Retina (tissue), 1 donor: ENCODE data around the gene CEP131.

Experiments used
- DNase-seq: peaks from one replicate; pipeline ENCODE4 v3.0.0-alpha.2; 2016

The CEP131 gene

GRCh38 chr17:81251094-81251708 lies 28.4 kb upstream of the CEP131 start:
- DNase-seq = peak; percentile 33

DNA sequence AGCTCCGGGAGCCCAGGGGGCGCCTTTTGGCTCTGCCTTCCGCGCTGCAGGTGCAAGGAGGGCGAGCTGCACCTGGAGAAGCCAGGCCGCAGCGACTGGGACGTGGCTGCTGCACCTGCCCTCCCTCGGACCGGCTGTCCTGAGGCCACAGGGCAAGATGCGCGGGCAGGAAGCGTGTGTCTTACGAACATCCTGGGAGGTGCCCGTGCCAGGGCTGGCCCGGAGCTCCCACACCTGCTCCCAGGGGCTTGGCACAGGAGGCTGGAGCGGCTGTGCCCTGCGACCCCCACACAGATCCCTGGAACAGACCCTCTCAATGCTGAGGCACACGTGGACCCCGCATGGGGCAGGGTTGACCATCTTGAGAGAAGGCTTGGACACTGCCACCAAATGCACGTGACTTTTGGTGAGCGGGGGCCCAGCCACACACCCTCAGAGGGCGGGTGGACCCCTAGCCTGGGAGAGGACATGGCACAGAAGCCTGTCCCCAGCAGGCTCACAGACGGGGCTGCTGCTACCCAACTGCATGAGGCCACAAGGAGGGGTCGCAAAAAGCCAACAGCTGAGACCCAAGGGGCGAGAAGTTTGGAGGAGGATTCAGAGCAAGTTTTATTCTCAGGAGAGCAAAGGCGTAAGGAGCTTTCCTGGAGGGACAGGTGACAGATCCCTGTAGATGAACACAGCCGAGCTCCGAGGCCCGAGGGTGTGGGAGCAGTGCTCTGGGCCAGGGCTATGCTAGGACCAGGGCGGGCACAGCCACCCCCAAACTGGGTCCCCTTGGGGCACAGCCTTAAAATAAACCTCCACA lies 27.7 kb upstream of the CEP131 start:
- no peak for DNase-seq

GRCh38 chr17:81249223-81250040 lies 26.7 kb upstream of the CEP131 start:
- no peak for DNase-seq

DNA sequence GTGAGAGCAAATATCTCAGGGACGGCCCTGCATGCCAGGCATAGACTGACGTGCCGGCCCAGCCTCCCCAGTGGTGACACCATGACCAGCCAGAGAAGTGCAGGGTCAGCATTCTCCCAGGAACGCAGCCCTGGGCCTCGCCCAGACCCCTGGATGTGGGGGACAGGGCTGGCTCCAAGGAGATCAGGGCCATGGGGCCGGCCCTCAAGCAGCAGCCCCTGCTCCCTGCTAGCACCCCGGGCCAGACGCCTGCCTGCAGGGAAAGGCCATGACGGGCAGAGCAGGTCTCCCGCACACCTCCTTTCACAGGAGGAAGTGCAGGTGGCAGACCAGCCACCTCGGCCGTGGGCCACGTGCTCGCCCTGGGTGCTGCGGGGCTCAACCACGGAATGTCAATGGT lies 25.9 kb upstream of the CEP131 start:
- DNase-seq = no peak

DNA sequence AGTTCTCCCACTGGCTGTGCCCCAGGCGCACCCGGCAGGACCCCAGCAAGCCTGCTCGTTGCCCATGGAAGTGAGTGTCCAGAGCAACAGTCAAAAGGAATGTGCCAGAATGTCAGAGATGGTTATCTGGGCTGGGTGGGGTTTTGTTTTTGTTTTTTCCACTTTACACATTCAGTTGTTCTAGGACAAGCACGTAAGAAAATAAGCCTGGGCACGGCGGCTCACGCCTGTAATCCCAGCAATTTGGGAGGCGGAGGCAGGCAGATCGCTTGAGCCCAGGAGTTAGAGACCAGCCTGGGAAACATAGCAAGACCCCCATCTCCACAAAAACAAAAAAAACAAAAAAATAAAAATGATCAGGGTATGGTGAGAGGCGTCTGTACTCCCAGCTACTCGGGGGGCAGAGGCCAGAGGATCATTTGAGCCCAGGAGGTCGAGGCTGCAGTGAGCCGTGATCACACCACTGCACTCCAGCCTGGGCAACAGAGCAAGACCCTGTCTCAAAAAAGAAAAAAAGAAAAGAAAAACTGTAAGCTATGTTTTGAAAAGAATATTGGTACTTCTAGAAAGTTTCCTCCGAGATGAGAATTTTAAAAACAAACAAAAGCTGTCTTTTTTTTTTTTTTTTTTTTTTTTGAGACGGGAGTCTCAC lies 24.7 kb upstream of the CEP131 start:
- DNase-seq = no peak

- no peak for DNase-seq
Observed at GRCh38 chr17:81246679-81247338, 24.0 kb upstream of the CEP131 start.

DNA sequence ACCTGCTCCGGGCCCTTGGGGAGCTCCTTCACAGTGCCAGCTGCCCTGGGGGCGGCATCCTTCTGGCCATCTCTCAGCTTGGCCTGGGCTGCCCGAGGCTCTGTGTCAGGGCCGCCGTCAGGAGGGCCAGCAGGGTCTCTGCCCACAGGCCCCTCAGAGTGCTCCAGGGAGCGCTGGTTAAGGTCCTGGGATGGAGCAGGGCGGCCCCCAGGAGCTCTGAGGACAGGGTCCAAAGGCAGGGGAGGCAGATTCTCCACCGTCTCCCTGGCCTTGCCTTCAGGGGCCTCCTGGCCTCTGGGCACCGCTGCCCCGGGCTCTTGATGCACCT lies 23.5 kb upstream of the CEP131 start:
- no peak for DNase-seq

- peak; percentile 68 for DNase-seq
Observed at GRCh38 chr17:81245665-81246342, 23.0 kb upstream of the CEP131 start.

- peak; percentile 62 for DNase-seq
Observed at GRCh38 chr17:81245024-81245664, 22.4 kb upstream of the CEP131 start.

DNA sequence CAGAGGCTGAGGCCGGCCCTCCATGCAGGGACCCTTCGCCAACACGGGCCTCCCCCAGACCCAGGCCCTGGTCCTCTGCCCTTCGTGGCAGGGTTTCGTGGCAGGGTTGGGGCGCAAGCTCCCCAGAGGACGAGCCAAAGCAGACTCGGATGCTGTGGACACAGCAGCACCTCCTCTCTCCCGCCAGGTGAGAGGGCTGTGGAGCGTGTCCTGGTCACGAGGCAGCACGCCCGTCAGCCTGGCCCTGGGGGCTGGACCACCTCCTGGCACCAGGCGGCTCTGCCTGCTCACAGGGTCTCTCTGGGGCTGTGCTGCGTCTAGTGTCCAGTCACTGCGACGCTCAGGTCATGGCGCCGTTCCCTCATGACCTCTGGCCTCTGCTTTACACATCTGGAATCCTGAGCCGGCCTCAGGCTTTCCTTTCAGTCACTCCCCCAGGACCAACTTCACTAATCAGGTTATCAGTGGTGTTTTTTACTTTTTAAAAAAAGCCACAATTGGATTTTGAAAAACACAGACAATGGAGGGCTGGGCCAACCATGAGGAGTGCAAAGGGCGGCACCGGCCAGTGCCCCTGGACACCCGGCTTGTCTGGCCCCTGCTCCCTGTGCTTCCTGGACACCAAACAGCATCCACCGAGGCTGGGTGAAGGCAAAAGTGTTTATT lies 21.7 kb upstream of the CEP131 start:
- DNase-seq = no peak

DNA sequence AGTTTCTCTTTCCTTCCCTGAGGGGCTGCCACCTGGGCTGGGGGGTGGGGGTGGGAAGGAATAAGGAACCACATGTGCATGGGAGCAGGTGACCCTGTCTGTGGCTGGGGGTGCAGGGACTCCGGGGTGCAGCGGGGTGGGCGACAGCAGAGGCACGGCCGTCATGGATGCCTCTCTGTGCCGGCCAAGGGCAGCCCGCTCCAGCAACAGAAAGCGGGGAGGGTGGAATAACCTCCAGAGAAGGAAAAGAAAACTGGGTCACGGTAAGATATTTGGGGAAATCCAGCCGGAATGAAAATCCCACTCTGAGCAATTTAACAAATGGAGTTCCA lies 20.5 kb upstream of the CEP131 start:
- DNase-seq = no peak

DNA sequence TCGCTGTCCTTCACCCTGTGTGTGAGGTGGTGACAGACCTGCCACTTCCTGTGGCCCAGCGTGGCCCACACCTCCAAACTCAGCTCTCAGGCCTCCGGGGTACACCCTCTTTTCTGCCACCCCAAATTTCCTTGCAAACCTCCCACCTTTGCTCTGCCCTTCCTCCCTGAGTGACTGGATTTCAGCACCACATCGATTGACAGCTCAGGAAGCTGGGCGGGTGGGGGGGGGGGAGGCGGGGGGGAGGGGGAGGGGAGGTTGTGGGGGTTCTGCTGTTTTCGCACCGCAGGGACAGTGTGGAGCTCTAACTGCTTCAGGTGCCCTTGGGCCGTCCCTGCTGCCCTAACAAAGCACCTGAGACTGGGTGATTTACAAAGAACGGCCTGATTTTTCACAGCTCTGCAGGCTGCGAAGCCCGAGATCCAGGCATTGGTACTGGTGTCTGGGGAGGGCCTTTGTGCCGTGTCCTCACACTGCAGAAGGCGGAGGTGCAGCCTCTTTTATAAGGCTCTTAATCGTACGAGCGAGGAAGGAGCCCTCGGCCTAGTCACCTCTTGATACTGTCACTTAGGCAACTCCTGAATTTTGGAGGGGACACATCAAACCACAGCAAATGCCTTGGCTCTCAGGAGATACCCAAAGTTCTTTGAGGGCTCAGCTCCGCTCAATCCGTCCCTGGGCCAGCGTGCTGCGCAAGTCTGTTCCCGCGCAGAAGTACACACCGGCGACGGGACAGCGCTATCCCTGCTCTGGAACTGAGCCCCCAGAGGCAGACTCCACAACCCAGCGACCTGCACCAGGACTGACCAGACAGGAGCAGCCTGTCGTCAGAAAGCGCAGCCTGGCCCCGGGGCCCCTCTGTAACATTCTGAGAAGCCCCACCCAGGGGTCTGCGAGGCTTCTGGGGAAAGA lies 19.9 kb upstream of the CEP131 start:
- no peak for DNase-seq

- DNase-seq = peak; percentile 79
Observed at GRCh38 chr17:81241648-81242420, 19.1 kb upstream of the CEP131 start.

DNA sequence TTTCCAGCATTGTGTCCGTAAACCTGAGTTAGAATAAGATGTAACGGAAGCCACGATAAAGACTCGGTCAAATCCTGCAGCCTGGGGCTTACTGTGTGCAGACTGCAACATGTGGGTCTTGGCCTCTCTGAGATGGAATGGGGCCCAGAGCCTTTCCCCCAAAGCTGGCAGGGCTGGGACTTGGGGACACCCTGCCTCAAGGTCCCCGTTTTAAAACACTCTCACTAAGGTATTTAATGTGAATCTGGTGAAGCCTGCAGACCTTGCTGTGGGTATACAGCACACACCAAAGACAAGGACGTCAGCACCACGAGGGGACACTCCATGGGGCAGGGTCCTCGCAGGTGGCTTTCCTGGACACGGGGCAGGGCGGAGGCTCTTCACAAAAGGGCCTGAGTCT lies 18.4 kb upstream of the CEP131 start:
- DNase-seq = no peak

DNA sequence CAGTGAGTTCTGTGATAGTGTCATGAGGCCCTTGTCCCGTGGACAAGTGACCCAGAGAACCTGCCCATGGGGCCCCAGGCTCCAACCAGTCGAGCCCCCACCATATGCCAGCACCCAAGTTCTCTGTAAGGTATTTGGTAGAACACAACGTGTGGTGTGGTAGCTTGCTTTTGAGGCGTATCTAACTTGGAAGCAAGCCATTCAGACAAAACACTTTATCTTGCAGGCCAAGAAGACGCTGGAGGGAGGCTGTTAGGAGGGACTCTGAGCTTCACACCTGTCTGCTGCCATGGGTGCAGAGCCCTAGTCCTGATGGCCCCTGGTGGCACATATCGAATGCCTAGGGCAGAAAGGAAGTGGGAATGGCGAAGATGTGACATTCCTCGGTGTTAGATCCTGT lies 18.0 kb upstream of the CEP131 start:
- no peak for DNase-seq

GRCh38 chr17:81239714-81240555 lies 17.2 kb upstream of the CEP131 start:
- DNase-seq = no peak

- peak; percentile 96 for DNase-seq
Observed at GRCh38 chr17:81238815-81239713, 16.3 kb upstream of the CEP131 start, which contains the start of the genes NDUFAF8 and TEPSIN. Gene NDUFAF8 (plus strand): TSS chr17:81239318. CDS start chr17:81239364, 46 bp downstream. Gene TEPSIN (minus strand): TSS chr17:81239055. CDS start chr17:81239033, 22 bp downstream.
